HepG2 (cell line): ENCODE results near the gene NET1. TPM values are rescaled to one million over a fixed set of nuclear protein-coding genes. Genes with fewer than 3 reads are reported as not detected.

Experiments used
- ATAC-seq: fragments of 200-7000 bp; cut with Tn5 transposase; 3 replicates; pipeline ENCODE4 v1.9.1; 2020; ENCODE audit warnings: mild to moderate bottlenecking, moderate library complexity
- BruUV-seq: library from RNA; stranded (reverse); fragments of 400-500 nt; replicated peaks from 2 replicates; lab custom pipeline; 2021; lab: Mats Ljungman, UMichigan
- CTCF ChIA-PET: fragments of 300-600 bp; formaldehyde crosslinking; extraction: SDS; loops from one replicate; lab custom pipeline; 2021; ENCODE audit warnings: low total read pairs, inconsistent platforms, low intra/inter-chr PET ratio; lab: Yijun Ruan, JAX
- POLR2A ChIA-PET: fragments of 350-600 bp; sonication (Branson Sonifier 250); formaldehyde crosslinking; loops from one replicate; lab custom pipeline; 2020; ENCODE audit warnings: antibody characterized with exemption, inconsistent platforms; lab: Yijun Ruan, JAX
- DNase-seq: peaks from one replicate; pipeline ENCODE4 v3.0.0-alpha.2; 2015; ENCODE audit warnings: low spot score
- FAIRE-seq: peaks from 3 replicates; lab custom pipeline; 2011; peaks lifted over from hg19 to GRCh38; lab: Jason Lieb, UNC
- H2AFZ ChIP-seq: one replicate; pipeline ENCODE4 v1.6.1; 2011; ENCODE audit warnings: low read length, inconsistent platforms
- H3K27ac ChIP-seq: fragments of 300-600 bp; 3 replicates; pipeline ENCODE4 v1.8.0; 2011; ENCODE audit warnings: mixed run types, mild to moderate bottlenecking, mixed read lengths, low read length, inconsistent platforms; ENCODE audit not compliant: insufficient read depth; ENCODE audit errors: extremely low read length
- H3K27me3 ChIP-seq, 2 experiments: fragments of 200-600 bp in 1 of 2; 2 replicates in 1 of 2; 3 replicates in 1 of 2; pipeline versions ENCODE4 v1.6.0 to v1.8.0; 2011; ENCODE audit warnings: low read length in 2 of 2, mild to moderate bottlenecking in 2 of 2, moderate library complexity in 2 of 2, inconsistent platforms in 1 of 2; ENCODE audit not compliant: insufficient read depth in 2 of 2, control insufficient read depth in 1 of 2
- H3K36me3 ChIP-seq, 2 experiments: fragments of 200-600 bp in 1 of 2; replicated peaks in 1 of 2; 2 replicates in 1 of 2; 3 replicates in 1 of 2; pipeline versions ENCODE4 v1.5.1 to v1.8.0; 2011; ENCODE audit warnings: low read length in 2 of 2, inconsistent platforms in 1 of 2; ENCODE audit not compliant: insufficient read depth in 2 of 2, control insufficient read depth in 1 of 2
- H3K4me1 ChIP-seq: 2 replicates; pipeline ENCODE4 v1.5.1; 2012; ENCODE audit warnings: low read length, inconsistent platforms; ENCODE audit not compliant: insufficient read depth
- H3K4me2 ChIP-seq: 2 replicates; pipeline ENCODE4 v1.6.0; 2011; ENCODE audit warnings: low read depth, low read length, inconsistent platforms
- H3K4me3 ChIP-seq, 3 experiments: fragments of 200-600 bp in 1 of 3; sonication (generic), shearing (Covaris generic) in 1 of 3; replicated peaks in 1 of 3; 2 replicates each; pipeline ENCODE4 v1.5.1; 2011 to 2016; ENCODE audit warnings: low read length in 3 of 3, inconsistent platforms in 2 of 3, low read depth in 2 of 3, mild to moderate bottlenecking in 2 of 3, control low read depth in 1 of 3, mixed read lengths in 1 of 3; ENCODE audit not compliant: insufficient read depth in 1 of 3
- H3K79me2 ChIP-seq: one replicate; pipeline ENCODE4 v1.6.1; 2011; ENCODE audit warnings: low read length, inconsistent platforms; ENCODE audit not compliant: insufficient read depth
- H3K9ac ChIP-seq: 2 replicates; pipeline ENCODE4 v1.6.0; 2011; ENCODE audit warnings: mild to moderate bottlenecking, low read depth, low read length, inconsistent platforms; ENCODE audit not compliant: insufficient read depth
- H3K9me3 ChIP-seq: 2 replicates; pipeline ENCODE4 v1.5.1; 2012; ENCODE audit warnings: mild to moderate bottlenecking, low read length
- H4K20me1 ChIP-seq: 2 replicates; pipeline ENCODE4 v1.6.0; 2011; ENCODE audit warnings: inconsistent platforms, mild to moderate bottlenecking, low read length, moderate library complexity; ENCODE audit not compliant: insufficient read depth
- FLYWCH1 ChIP-seq: sonication (generic); formaldehyde crosslinking; IDR thresholded peaks from 2 replicates; pipeline ENCODE4 v1.8.1; 2023; ENCODE audit warnings: mild to moderate bottlenecking, missing genetic modification reagents
- NFYB ChIP-seq: sonication (generic); formaldehyde crosslinking; IDR thresholded peaks from 2 replicates; pipeline ENCODE4 v1.4.0; 2020; ENCODE audit warnings: missing genetic modification reagents
- PCBP1 ChIP-seq: fragments of 200-400 bp; formaldehyde crosslinking; IDR thresholded peaks from 2 replicates; pipeline ENCODE4 v1.6.1; 2017; ENCODE audit warnings: mild to moderate bottlenecking, low read depth, low read length, borderline replicate concordance
- RARA ChIP-seq: IDR thresholded peaks from 2 replicates; pipeline ENCODE4 v1.6.1; 2016; ENCODE audit warnings: missing genetic modification reagents, missing compliant biosample characterization
- SAP130 ChIP-seq: IDR thresholded peaks from 2 replicates; pipeline ENCODE4 v1.6.1; 2016; ENCODE audit warnings: low read depth
- SOX5 ChIP-seq: IDR thresholded peaks from 2 replicates; pipeline ENCODE4 v1.6.1; 2016; ENCODE audit warnings: borderline replicate concordance
- SP4 ChIP-seq: sonication (generic); formaldehyde crosslinking; IDR thresholded peaks from 2 replicates; pipeline ENCODE4 v1.8.1; 2023; ENCODE audit warnings: mild to moderate bottlenecking, missing genetic modification reagents
- YY1 ChIP-seq: IDR thresholded peaks from 2 replicates; pipeline ENCODE4 v1.6.1; 2011; ENCODE audit warnings: low read length, low read depth, moderate library complexity, mild to moderate bottlenecking; ENCODE audit not compliant: insufficient read depth, insufficient replicate concordance
- ZNF75D ChIP-seq: sonication (generic); formaldehyde crosslinking; IDR thresholded peaks from 2 replicates; pipeline ENCODE4 v1.8.1; 2023; ENCODE audit warnings: missing genetic modification reagents, mild to moderate bottlenecking, borderline replicate concordance
- WGBS: methylation state at CpG from one replicate; pipeline ENCODE4 v1.1.6; 2017; ENCODE audit warnings: low lambda C conversion rate; 5-methylcytosine and 5-hydroxymethylcytosine counted together
- in situ Hi-C: cut with HindIII; loops from 2 replicates; pipeline ENCODE4 v1.10.0; 2017; ENCODE audit warnings: low pct_unique_long_range_greater_than_20kb; ENCODE audit not compliant: extremely low pct_ligation_motif_present
- intact Hi-C: fragments of 100-400 bp; cut with micrococcal nuclease; formaldehyde crosslinking; loops from one replicate; pipeline ENCODE4 v1.10.0; 2022; ENCODE audit not compliant: unreplicated experiment
- polyA plus RNA-seq, 8 experiments: library from polyadenylated mRNA; depleted of rRNA in 3 of 8; stranded (reverse) in 7 of 8; unstranded in 1 of 8; fragments of >200 nt; fragmentation: Illumina TruSeq in 4 of 8; extraction: Trizol in 4 of 8; gene quantifications; 2 replicates each; pipeline versions ENCODE4 v1.2.1 to v1.2.3, GENCODE V29; 2011 to 2016; ENCODE audit warnings: low read depth in 4 of 8, missing spikeins in 1 of 8, mixed read lengths in 1 of 8; ENCODE audit not compliant: insufficient read depth in 1 of 8
- total RNA-seq, 5 experiments: library from RNA; depleted of rRNA; stranded (reverse); fragments of >200 nt; fragmentation: Illumina TruSeq; extraction: Trizol; gene quantifications; 2 replicates each; pipeline ENCODE4 v1.2.3, GENCODE V29; 2016; ENCODE audit warnings: low read depth in 1 of 5
- TF ChIP-seq, protein P1 (sequence below): IDR thresholded peaks from 2 replicates; pipeline ENCODE4 v1.4.0; 2020; ENCODE audit warnings: mild to moderate bottlenecking, missing genetic modification reagents
- TF ChIP-seq, protein P2 (sequence below): sonication (generic); formaldehyde crosslinking; IDR thresholded peaks from 2 replicates; pipeline ENCODE4 v1.4.0; 2020; ENCODE audit warnings: mild to moderate bottlenecking, missing genetic modification reagents
- TF ChIP-seq, protein P3 (sequence below): sonication (generic); formaldehyde crosslinking; IDR thresholded peaks from 2 replicates; pipeline ENCODE4 v1.4.0; 2020; ENCODE audit warnings: missing genetic modification reagents, borderline replicate concordance

Gene NET1
- total and polyA plus RNA-seq, 2 of the 13 experiments (the other 11 are each of a cell fraction or from before 2014, with no cell fraction given): 48.1 to 65.8 TPM

- Histone ChIP-seq H3K4me1 (peaks cover 44% of the 10 kb centered on the region), H3K27ac (no peak overlapping the region), H3K36me3 (no peaks in the 10 kb centered on the region), H3K4me3 (no peak overlapping the region), H3K27me3 (no peaks in the 10 kb centered on the region), H2AFZ (no peak overlapping the region), H3K4me2 (peak overlapping the region; percentile 27; the same call in 1 of the 2 replicates), H3K79me2 (no peaks in the 10 kb centered on the region), H3K9ac (no peak overlapping the region), H3K9me3 (no peaks in the 10 kb centered on the region), H4K20me1 (no peaks in the 10 kb centered on the region)
- FAIRE-seq (peak; percentile 12), ATAC-seq (peak; percentile 64), DNase-seq (peak; percentile 9)
- in situ Hi-C loops: no loop called here
- WGBS: 55% methylated on average over 21 of the region's 22 CpGs
- intact Hi-C loops: loop anchor here (10.0 kb wide), 1 partner anchor 279 kb away; the partner anchor contains the start of gene AKR1C3
- CTCF ChIA-PET: no interaction called here
- no TSS peak for BruUV-seq
- POLR2A ChIA-PET: no interaction called here
- TF ChIP-seq SAP130 (CRISPR knock-in tag) (no peak), FLYWCH1 (no peak), RARA (CRISPR knock-in tag) (peak; percentile 28; the same call in 1 of the 2 replicates), SP4 (CRISPR knock-in tag) (no peak), YY1 (no peak), ZNF75D (no peak), NFYB (no peak), PCBP1 (0 out of 2 replicates have a peak, but pooled peaks have one; percentile 84), SOX5 (CRISPR knock-in tag) (peak; percentile 51; the same call in 1 of the 2 replicates)
- TF ChIP-seq, protein P1, sequence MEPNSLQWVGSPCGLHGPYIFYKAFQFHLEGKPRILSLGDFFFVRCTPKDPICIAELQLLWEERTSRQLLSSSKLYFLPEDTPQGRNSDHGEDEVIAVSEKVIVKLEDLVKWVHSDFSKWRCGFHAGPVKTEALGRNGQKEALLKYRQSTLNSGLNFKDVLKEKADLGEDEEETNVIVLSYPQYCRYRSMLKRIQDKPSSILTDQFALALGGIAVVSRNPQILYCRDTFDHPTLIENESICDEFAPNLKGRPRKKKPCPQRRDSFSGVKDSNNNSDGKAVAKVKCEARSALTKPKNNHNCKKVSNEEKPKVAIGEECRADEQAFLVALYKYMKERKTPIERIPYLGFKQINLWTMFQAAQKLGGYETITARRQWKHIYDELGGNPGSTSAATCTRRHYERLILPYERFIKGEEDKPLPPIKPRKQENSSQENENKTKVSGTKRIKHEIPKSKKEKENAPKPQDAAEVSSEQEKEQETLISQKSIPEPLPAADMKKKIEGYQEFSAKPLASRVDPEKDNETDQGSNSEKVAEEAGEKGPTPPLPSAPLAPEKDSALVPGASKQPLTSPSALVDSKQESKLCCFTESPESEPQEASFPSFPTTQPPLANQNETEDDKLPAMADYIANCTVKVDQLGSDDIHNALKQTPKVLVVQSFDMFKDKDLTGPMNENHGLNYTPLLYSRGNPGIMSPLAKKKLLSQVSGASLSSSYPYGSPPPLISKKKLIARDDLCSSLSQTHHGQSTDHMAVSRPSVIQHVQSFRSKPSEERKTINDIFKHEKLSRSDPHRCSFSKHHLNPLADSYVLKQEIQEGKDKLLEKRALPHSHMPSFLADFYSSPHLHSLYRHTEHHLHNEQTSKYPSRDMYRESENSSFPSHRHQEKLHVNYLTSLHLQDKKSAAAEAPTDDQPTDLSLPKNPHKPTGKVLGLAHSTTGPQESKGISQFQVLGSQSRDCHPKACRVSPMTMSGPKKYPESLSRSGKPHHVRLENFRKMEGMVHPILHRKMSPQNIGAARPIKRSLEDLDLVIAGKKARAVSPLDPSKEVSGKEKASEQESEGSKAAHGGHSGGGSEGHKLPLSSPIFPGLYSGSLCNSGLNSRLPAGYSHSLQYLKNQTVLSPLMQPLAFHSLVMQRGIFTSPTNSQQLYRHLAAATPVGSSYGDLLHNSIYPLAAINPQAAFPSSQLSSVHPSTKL (CRISPR knock-in tag): 0 out of 2 replicates have a peak, but pooled peaks have one; percentile 28
- TF ChIP-seq, protein P2, sequence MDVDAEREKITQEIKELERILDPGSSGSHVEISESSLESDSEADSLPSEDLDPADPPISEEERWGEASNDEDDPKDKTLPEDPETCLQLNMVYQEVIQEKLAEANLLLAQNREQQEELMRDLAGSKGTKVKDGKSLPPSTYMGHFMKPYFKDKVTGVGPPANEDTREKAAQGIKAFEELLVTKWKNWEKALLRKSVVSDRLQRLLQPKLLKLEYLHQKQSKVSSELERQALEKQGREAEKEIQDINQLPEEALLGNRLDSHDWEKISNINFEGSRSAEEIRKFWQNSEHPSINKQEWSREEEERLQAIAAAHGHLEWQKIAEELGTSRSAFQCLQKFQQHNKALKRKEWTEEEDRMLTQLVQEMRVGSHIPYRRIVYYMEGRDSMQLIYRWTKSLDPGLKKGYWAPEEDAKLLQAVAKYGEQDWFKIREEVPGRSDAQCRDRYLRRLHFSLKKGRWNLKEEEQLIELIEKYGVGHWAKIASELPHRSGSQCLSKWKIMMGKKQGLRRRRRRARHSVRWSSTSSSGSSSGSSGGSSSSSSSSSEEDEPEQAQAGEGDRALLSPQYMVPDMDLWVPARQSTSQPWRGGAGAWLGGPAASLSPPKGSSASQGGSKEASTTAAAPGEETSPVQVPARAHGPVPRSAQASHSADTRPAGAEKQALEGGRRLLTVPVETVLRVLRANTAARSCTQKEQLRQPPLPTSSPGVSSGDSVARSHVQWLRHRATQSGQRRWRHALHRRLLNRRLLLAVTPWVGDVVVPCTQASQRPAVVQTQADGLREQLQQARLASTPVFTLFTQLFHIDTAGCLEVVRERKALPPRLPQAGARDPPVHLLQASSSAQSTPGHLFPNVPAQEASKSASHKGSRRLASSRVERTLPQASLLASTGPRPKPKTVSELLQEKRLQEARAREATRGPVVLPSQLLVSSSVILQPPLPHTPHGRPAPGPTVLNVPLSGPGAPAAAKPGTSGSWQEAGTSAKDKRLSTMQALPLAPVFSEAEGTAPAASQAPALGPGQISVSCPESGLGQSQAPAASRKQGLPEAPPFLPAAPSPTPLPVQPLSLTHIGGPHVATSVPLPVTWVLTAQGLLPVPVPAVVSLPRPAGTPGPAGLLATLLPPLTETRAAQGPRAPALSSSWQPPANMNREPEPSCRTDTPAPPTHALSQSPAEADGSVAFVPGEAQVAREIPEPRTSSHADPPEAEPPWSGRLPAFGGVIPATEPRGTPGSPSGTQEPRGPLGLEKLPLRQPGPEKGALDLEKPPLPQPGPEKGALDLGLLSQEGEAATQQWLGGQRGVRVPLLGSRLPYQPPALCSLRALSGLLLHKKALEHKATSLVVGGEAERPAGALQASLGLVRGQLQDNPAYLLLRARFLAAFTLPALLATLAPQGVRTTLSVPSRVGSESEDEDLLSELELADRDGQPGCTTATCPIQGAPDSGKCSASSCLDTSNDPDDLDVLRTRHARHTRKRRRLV: no peak
- TF ChIP-seq, protein P3, sequence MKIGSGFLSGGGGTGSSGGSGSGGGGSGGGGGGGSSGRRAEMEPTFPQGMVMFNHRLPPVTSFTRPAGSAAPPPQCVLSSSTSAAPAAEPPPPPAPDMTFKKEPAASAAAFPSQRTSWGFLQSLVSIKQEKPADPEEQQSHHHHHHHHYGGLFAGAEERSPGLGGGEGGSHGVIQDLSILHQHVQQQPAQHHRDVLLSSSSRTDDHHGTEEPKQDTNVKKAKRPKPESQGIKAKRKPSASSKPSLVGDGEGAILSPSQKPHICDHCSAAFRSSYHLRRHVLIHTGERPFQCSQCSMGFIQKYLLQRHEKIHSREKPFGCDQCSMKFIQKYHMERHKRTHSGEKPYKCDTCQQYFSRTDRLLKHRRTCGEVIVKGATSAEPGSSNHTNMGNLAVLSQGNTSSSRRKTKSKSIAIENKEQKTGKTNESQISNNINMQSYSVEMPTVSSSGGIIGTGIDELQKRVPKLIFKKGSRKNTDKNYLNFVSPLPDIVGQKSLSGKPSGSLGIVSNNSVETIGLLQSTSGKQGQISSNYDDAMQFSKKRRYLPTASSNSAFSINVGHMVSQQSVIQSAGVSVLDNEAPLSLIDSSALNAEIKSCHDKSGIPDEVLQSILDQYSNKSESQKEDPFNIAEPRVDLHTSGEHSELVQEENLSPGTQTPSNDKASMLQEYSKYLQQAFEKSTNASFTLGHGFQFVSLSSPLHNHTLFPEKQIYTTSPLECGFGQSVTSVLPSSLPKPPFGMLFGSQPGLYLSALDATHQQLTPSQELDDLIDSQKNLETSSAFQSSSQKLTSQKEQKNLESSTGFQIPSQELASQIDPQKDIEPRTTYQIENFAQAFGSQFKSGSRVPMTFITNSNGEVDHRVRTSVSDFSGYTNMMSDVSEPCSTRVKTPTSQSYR: no peak; the same call in 1 of the 2 replicates
These were observed 38.3 kb upstream of the NET1 start for GRCh38 chr10:5373891-5374611.
